Measurements from ENCODE around the gene AEBP1. TPM values are rescaled to one million over a fixed set of nuclear protein-coding genes. Genes with fewer than 3 reads are reported as not detected.

The AEBP1 gene
- total and polyA plus RNA-seq, 9 of the 15 experiments (the other 6 are each of a cell fraction or from before 2014, with no cell fraction given) = 0.03 to 0.78 (median 0.30) TPM; not detected in 2

DNA sequence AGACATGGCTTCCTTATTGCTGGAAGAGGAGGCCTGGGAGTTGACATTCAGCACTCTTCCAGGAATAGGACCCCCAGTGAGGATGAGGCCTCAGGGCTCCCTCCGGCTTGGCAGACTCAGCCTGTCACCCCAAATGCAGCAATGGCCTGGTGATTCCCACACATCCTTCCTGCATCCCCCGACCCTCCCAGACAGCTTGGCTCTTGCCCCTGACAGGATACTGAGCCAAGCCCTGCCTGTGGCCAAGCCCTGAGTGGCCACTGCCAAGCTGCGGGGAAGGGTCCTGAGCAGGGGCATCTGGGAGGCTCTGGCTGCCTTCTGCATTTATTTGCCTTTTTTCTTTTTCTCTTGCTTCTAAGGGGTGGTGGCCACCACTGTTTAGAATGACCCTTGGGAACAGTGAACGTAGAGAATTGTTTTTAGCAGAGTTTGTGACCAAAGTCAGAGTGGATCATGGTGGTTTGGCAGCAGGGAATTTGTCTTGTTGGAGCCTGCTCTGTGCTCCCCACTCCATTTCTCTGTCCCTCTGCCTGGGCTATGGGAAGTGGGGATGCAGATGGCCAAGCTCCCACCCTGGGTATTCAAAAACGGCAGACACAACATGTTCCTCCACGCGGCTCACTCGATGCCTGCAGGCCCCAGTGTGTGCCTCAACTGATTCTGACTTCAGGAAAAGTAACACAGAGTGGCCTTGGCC lies 43.0 kb upstream of the AEBP1 start (continued):
- TF ChIP-seq KLF1 (tag; IDR thresholded peaks at IDR 0.05) = no peak
- TF ChIP-seq SP2 (IDR thresholded peaks at IDR 0.05; ENCODE audit: extremely low read depth, low read depth, low read length, poor library complexity, severe bottlenecking) = no peak
- no peak for TF ChIP-seq POLR2AphosphoS5 (IDR thresholded peaks at IDR 0.05; ENCODE audit: control insufficient read depth, insufficient read depth, low read depth, low read length)

DNA sequence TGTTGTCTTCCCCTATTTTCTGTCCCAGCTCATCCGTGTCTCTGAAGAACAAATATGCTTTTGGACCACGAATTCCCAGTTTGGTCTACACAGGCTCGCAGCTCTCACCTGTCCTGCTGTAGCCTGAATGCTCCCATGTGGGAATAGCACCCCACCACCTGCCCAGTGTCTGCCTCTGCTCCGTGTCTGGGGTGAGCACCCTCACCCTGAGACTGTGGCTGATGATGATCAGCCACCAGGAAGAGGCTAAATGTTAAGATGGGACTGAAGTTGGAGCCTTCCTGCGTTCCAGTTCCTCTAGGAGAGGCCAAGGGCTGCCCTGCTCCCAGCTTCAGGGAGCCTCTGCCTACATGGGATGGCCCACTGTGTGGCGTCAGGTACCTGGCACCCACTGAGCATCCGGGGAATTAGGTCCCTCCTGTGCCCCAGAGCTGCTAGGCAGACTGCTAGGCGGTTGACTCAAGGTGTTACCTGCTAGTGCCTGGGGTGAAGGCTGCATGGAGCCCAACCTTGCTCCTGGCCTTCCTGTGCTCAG lies 42.4 kb upstream of the AEBP1 start:
- Histone ChIP-seq H3K4me3 (no peak overlapping the region), H3K36me3 (ENCODE audit: control insufficient read depth, insufficient read depth, low read length) (peaks cover 52% of the 10 kb centered on the region; the same call in 2 of the 3 replicates), H3K9me3 (replicated peaks; ENCODE audit: control insufficient read depth, insufficient read depth, low read depth, low read length) (no peaks in the 10 kb centered on the region), H3K27me3 (ENCODE audit: control insufficient read depth in 2 of 2, insufficient read depth in 2 of 2, low read length in 2 of 2) (no peaks in the 10 kb centered on the region; a peak in 1 of 5 replicates), H3K4me1 (replicated peaks in 1 of 2; ENCODE audit: control insufficient read depth in 2 of 2, insufficient read depth in 2 of 2, low read length in 2 of 2) (peaks cover 0 to 36% of the 10 kb centered on the region in 2 experiments; a peak in 3 of 5 replicates), H2AFZ (ENCODE audit: low read depth, low read length) (no peak overlapping the region), H3K4me2 (ENCODE audit: insufficient read depth, low read length) (no peak overlapping the region), H4K20me1 (replicated peaks; ENCODE audit: control insufficient read depth, insufficient read depth, low read length) (peaks cover 5% of the 10 kb centered on the region; the same call in 1 of the 2 replicates), H3K9ac (ENCODE audit: insufficient read depth in 1 of 2, low read depth in 2 of 2, low read length in 2 of 2) (no peak overlapping the region; a peak in 1 of 4 replicates), H3K79me2 (ENCODE audit: control insufficient read depth, insufficient read depth, low read length) (no peaks in the 10 kb centered on the region), H3K9me1 (ENCODE audit: control insufficient read depth, insufficient read depth, low read length) (no peaks in the 10 kb centered on the region), H3K27ac (ENCODE audit: extremely low read depth, low read depth, low read length) (no peak overlapping the region)
- DNase-seq (ENCODE audit: extremely low read depth in 1 of 4, low spot score in 3 of 4) = no peak
- in situ Hi-C loops (cut with MboI) = no loop called here
- ChIA-PET POLR2A (interaction anchor here (0.8 kb wide), 1 partner anchor 13 kb away, joined by 3 read pairs; no protein-coding TSS in a partner anchor), CTCF (ENCODE audit: low intra/inter-chr PET ratio) (no interaction called here)
- no peak for ATAC-seq
- no peak for FAIRE-seq
- 68% methylated on average over 8 of the region's 8 CpGs for WGBS (ENCODE audit: insufficient coverage, low coverage, missing lambda C conversion rate)
- TF ChIP-seq MTA2 (IDR thresholded peaks at IDR 0.05; ENCODE audit: low read depth) (no peak), CBX1 (IDR thresholded peaks at IDR 0.05; ENCODE audit: low read depth) (no peak)
- intact Hi-C loops (cut with micrococcal nuclease) = no loop called here
- no TSS peak for BruUV-seq (replicated peaks)
